Stimulated activated CD4-positive, alpha-beta T cell treated with anti-CD3 and anti-CD28 coated beads, Interleukin-12 subunit alpha, Interleukin-12 subunit beta, amount 100 ng/mL, for 48 hours (primary cell): Measurements from ENCODE around the gene ZNF608.

Source experiments
- DNase-seq, 3 donors: peaks; one replicate each; pipeline ENCODE4 v3.0.0-alpha.2; 2020; ENCODE audit warnings: low read depth in 2 of 3, low spot score in 1 of 3

Gene ZNF608

DNA sequence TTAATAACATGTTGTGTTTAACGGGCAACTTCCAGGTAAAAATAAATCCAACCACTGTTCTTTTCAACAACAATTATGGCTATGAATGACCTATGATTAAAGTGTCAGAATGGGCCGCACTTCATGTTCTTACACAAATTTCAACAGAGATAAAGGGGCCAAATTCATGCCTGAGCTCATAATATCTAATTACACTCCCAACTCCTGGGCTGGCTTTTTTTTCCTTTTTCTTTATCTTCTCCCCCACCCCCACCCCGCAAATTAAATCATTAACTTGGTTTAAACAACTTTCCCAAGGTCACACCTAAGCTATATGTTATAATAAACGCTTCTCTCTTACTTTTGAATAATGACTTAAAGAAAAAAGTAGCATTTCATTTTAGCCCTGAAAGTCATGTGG is 25.8 kb downstream of the ZNF608 start:
- DNase-seq: no peak

DNA sequence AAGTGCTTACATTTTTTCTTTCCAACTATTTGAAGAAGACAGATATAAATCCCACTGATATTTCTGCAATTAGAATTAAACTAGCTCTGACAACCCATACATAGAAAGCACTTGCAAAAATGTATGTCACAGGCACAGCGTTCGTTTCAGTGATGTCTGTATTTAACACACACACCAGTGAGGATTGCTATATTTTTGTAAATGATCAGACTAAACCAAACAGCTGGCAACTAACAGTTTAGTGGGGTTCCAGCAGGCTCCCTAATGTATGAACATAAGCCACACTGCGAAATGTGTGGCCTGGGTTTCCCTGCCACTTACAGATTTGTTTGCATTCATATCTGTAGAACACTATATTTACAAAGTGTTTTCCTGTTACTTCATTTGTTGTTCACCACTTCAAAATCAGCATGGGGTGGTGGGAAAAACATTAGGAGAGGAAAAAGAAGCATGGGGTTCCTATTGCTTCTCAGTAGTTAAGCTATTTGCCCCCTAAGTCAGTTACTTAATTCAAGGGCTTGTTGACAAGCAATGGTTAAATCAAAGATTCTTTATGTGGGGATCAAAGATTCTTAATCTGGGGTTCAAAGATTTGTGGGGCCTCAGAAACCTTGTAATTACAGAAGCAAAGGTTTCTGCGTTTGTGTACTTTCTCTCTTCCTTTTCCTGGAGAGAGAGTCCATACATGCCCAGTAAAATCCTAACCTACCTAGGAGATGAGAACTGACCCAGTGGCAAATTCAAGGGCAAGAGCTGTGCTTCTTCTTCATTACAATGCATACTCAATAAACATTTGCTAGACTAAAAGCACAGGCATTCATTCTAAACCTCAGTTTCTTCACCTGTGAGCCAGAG is 27.1 kb downstream of the ZNF608 start:
- DNase-seq: no peak

DNA sequence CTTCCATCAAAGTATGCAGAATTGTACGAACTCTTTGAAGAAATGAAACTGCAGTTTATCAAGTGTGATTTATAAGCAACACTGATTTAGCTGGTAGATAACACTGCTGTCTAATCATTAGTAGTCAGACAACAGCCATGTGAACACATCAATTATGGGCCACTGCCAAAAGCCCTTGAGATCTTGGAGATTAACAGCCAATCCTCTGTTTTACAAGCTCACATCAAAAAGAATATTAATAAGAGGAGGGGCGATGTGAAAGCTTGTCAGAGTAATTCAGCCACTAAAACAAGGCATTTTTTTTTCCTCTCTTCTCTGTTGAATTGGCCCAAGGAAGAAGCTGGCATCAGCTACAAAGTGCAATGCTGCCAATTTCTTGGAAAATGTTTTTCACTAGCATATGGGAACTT is 28.1 kb downstream of the ZNF608 start:
- DNase-seq: no peak

DNA sequence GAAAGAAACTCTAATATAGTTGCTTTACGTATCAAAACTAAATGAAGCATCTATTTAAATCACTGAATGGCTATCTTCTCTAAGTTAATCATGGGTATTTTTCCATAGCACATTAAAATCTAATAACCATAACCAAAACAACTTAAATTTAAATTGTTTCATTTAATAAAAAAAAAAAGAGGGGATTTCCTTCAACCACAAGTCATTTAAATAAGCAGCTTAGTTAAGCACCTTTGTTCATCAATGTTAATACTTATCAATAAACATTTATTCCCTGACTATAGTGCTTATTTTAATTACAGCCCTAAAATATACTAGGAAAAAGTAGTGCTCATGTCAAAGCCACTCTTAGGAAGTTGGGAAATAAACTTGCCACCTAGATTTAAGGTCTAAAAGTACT is 30.3 kb downstream of the ZNF608 start:
- no peak for DNase-seq

DNA sequence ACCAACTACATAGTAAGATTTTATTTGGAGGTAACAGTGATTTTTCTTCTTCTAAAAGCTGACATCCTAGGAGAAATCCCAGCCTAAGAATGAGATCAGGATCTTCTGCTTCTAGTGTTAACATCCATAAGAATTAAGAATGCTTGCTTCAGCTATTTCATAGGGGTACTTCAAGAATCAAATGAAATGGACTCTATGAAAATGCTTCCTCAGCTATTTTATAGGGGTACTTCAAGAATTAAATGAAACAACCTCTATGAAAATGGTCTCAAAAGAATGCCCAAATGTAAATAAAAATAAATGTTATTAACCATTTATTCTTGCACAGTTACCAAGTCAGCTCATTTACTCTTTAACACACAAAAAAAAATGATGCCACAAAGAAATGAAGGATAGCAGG is 31.5 kb downstream of the ZNF608 start:
- DNase-seq: no peak

DNA sequence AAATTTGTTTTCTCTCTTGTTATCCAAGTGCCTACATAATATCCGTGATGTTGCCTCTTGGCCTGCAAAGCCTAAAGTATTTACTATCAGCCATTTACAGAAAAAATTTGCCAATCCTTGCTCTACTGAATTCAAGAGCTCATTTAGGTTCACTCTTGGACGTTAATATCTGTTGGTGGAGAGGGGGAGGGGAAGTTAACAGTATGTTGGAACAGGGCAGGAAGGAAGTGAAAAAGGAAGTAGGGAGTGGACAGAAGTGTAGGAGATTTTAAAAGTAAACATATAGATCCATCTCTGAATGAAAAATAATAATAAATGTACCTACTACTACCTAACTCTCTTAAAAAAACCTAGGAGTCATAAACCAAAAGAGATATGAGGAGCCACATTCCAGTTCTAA is 32.8 kb downstream of the ZNF608 start:
- DNase-seq: no peak

DNA sequence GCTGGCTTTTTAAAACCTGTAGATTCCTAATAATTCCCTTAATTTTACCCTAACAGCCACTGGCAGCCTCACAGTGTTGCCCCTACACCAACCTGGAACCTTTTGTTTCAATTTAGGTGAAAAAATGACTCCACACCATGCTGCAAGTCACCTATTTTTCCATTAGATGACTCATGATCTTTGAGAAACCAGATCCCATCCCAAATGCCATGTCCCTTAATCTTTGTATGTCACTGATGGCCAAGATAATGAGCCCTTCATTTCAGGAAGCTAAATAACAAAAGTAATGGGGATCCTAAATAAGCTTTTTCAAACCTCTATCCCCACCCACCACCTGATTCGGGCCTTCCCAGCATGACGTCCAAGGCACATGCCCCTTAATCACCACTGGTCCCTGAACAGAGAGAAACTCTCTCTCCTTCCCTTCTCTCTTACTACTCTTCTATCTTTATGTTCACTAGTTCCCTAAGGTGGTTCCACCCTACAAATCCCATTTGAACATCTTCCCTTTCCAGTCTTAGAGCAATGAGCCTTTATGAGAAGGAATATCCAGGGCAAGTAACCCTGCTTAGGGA is 33.6 kb downstream of the ZNF608 start:
- no peak for DNase-seq

DNA sequence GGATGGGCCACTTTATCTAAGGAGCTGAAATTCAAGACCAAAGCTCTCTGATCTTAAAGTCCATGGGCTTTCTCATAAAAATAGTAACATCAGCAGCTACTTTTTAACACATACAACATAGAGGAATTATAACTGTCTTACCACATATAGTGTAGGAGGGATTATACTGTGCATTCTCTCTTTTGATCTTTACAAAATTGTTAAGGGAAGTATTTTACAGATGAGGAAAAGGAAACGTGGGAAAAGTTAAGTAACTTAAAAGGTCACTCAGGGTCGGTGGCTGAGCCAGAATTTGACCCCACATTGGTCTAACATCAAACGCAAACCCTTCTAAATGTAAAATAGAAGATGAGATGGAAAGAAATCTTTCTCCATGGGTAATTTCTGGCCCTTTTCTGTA is 38.4 kb downstream of the ZNF608 start:
- no peak for DNase-seq

DNA sequence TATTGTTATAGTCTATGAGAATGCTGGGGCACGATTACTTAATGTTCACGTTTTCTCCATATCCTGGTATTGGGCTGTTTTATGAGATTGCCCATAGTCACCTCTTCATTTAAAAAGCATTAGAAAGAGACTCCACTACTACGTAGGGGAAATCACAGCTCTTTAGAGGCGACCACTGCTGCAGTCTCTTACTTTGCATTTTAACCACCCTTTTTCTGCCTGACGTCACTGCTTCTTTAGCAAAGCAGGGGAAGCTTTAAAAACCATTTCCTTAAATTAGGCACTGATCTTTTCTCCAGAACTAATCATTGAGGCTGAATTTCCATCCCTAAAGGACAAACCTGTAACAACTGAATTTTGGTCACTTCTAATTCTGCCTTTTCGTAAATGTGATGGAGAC is 38.9 kb downstream of the ZNF608 start:
- no peak for DNase-seq

DNA sequence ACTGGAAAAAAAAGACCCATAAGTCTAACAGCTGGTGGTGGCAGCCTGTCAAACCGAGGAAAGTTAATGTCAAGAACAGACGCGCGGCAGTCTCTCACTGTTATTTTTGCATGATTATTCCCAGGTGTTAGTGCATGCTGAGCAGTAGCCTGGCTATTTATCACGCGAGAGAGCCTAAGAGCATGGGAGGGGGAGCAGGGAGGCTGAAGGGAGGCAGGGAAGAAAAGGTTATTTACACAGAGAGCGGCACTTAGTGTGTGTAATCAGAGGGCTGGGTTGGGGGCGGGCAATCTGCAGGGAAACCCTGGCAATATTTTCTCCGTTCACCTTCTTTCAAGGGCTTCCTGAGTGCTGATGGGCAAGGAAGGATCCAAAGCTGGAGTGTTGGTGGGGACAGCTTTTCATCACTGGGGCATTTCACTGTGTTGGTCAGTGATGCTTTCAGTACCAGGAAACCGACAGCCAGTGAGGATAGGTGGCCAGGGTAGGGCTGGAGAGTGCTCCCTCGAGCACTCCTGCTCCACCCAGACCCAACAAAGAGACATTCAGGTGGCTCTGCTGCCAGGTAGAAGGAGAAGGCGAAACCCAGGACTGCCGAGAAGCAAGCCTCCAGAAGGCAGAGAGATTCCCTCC is 39.6 kb downstream of the ZNF608 start:
- no peak for DNase-seq

DNA sequence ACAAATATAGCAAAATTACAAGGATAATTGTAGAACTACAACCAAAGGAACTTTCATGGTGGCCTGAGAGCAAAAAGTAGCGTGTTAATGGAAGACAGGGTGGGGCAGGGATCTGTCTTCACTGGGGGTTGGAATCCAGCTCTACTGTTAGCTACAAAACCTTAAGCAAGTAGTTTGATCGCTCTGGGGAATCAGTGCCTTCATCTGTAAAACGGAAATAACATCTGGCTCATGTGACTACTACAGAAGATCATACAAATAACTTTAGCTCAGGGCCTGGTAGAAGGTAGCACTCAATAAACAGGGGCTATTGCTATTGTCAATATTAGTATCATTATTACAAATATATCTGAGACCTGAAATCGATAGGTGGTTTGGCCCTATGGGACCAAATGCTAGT is 40.4 kb downstream of the ZNF608 start:
- no peak for DNase-seq

DNA sequence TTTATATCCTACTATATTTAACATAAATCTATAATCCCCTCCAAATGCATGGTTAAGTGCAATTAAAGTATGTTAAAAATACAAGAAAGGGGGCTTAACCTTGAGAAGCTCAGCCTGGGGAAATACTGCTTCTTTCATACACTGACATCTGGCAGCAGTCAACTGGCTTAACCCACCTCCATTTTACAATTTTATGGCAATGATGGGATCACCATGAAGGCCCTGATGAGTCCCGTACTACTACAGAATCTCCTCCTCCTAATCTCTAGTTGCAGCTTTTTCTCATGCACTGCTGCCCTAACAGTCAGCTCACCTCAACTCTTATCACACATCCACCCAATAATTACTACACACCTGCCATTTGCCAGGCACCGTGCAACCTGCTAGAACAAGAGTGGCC is 40.9 kb downstream of the ZNF608 start:
- DNase-seq: no peak

DNA sequence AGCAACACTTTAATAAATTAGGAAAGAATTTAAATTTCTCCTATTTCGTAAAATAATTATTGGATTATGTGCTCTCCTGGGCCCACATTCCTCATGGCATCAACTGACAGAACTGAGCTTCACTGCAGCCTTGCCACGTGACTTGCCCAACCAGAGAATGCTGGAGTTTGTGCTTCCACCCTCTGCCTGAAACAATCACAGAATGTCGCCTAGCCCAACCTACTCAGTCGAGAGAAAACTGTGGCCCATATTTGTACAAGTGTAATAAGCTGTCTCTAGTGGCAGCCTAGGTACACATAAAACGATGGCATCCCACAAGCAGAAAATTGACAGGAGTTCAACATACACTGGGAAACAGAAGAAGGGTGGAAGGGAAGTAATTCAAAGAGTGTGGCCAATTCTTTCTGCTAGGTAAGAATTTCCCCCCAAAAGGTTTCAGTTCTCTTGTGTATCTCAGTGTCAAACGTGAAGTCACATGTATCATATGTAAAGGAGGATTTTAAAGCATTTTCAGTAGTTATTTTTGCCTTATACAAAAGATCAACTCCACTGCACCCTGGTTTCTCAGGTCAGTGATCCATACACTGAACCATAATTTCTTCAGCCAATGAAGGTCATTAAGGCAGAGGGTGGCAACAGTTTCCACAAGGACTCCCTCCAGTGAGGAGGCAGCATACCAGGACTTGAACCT is 41.7 kb downstream of the ZNF608 start:
- DNase-seq: no peak

DNA sequence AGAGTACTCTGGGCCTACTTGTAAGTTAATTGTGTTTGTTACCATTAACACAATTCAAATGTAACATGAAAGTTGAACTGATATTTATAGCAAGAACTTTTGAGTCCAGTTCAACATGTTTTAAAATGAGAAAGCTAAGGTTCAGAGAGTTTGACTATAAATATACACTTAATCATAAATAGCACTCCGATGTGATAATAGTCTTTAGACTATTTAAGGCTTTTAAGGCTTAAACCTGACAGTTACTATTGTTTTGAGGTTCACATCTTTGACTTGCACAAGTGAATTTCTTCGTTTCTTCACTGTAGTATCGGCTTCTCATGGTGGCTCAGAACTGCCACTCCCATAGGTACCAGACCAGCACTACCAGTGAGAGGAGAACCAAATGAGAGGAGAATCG is 42.4 kb downstream of the ZNF608 start:
- DNase-seq: no peak

DNA sequence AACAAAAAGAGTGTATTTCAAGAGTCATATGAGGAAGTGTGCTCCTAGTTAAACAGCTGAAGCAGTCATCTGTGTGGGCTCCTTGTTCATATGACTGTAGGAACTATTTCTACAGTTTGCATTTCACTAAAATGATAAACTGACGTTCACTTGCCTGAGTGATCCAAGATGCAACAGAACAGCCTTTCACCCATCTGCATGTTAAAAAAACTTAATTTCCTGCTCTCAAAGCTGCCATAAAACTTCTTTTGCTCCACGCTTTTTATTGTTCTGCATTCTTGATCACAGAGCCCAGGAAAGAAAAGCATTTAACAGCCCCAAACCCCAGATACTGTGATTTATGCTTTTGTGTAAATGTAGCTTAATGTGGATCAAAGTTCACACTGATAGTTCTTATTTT is 43.9 kb downstream of the ZNF608 start:
- DNase-seq: no peak

DNA sequence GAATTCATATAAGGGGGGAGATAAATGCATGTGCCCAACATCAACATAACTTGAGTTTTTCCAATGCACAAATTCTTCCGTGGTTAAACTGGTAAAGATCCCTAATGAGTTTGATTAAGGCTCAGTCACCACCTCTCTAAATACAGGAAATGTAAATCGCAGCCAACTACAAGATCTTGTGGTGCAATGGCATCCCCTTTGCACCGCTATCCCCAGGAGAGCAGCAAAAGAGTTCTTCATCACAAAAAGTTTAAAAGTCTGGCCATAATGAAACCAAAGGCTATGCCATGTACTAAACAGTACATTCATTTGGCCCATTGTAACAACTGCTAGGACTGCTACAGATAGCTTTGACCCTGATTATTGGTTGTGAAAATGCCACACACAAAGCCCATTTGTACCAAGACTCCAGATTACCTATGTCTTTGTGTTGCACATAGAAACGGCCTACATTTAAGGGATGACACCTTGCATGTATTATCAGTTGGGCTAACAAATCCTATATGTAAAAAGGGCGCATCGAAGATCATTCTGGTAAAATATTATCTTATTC is 44.5 kb downstream of the ZNF608 start:
- DNase-seq: no peak

DNA sequence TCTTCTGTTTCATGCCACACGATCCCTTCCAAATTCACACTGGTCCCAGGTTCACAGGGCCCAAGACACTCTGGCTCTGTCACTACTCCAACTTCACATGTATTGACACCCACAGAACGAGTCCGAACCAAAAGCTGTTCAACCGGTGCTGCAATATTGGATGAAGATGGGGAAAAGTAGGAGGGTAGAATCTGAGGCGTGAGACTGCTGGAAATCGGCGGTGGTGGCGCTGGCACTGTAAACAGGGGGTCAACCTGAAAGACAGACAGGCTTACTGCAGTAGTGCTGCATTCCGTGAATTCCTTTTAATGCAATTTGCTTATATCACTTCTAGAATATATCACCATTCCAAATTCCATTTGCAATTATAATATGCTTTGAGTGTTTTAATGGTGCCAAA is 45.4 kb downstream of the ZNF608 start:
- no peak for DNase-seq

DNA sequence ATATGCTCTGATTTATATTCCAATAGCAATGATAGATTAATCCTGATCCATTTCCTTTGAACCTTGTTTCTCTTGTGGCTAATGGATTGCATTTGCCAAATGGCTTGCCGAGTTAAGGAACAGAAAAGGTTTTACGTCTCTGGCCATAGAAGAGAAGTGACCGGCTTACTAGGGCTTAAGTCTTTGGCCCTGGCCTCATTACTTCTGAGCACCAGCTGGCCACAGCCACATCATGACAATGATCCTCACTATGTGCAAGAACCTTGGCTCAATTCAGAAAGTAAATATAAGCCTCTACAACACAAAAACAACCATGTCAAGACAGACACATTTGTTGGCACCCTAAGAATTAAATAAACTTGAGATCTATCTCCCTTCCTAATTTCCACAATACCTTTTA is 46.1 kb downstream of the ZNF608 start:
- no peak for DNase-seq

DNA sequence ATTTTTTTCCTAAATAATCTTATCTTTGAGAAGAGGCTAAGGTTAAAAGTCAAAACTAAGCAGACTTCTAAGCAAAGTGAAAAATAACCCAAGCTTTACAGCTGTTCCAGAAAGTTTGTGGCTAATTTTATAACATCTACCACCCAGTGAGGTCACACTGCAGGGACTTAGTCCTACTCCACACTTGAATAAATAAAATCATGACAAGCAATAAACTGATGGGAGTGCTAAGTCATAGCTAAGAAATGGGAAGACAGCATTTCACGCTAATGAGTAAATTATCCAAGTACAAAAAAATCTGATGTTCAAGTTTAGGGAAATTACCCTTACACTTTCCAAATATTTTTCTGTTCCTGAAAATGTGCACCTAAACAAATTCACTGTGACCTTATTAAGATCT is 47.7 kb downstream of the ZNF608 start:
- no peak for DNase-seq

DNA sequence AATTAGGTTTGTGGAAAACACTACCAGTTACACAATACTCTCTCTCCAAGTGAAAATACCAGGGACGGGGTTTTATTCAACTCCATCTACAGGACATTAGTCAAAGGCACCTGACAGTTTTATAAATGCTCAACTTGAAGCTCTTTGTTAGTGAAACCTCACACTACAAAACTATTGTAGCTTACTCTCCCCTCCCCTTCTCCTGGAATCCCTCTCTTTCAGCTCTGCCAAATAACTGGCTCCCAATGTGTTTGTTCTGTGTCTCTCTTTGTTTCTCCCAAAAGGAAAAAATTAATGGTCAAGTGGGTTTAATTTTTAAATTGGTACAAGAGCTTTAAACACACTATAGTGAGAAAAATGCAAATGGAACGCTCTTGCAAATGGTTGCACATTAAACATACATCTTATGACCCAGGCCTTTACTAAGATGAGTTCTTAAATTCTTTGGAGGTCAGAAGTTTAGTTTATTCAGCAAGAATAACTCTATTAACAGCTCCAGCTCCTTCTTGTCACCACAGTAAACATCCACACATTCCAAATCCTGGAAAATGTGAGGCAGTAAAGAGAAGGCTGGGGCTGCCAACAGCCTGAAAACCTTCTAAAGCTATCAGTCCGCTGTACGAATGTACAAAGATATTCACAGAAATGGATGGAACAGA is 48.4 kb downstream of the ZNF608 start:
- no peak for DNase-seq

DNA sequence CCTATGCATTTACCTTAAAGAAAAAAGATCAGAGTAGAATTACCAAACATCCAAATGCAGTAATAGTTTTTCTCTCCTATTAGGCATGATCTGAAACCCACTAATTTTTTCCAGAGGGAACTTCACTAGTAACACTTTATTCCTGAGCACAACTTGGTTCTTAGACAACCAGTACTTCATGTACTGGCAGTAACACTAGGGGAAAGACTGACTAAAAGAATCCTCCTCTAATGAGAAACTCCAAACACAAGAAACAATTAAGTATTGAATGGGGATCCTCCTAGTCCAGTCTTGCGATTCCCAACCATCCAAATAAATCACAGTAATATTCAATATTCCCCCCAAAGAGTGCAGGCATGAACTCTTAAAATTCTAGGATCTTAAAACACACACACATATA is 48.9 kb downstream of the ZNF608 start:
- DNase-seq: no peak
